Measurements from ENCODE around the gene CSAD.
A peak's percentile ranks its signal among the peaks of the same experiment; 100 is the strongest.

CSAD gene

GRCh38 chr12:53223389-53224060 is 42.8 kb upstream of the CSAD start:
- H3K4me1 ChIP-seq (ENCODE audit: insufficient read depth, low read length): peaks cover 39% of the 10 kb centered on the region
- peak overlapping the region; percentile 54; the same call in 1 of the 2 replicates for H3K9ac ChIP-seq (ENCODE audit: low read depth, low read length)
- H3K9me3 ChIP-seq (ENCODE audit: insufficient read depth, low read depth, low read length): no peaks in the 10 kb centered on the region
- peak overlapping the region; percentile 48 for H3K4me3 ChIP-seq (ENCODE audit: low read length)
- H3K27me3 ChIP-seq (ENCODE audit: insufficient read depth, low read length): peaks cover 28% of the 10 kb centered on the region
- no peak overlapping the region for H3K27ac ChIP-seq (ENCODE audit: low read length)
- H3K36me3 ChIP-seq (ENCODE audit: insufficient read depth, low read depth, low read length): no peaks in the 10 kb centered on the region

GRCh38 chr12:53222806-53223261 is 42.1 kb upstream of the CSAD start:
- H3K4me1 ChIP-seq (ENCODE audit: insufficient read depth, low read length): peaks cover 46% of the 10 kb centered on the region
- H3K36me3 ChIP-seq (ENCODE audit: insufficient read depth, low read depth, low read length): no peaks in the 10 kb centered on the region
- peaks cover 35% of the 10 kb centered on the region for H3K27me3 ChIP-seq (ENCODE audit: insufficient read depth, low read length)
- peak overlapping the region; percentile 2; the same call in 1 of the 2 replicates for H3K9ac ChIP-seq (ENCODE audit: low read depth, low read length)
- H3K9me3 ChIP-seq (ENCODE audit: insufficient read depth, low read depth, low read length): no peaks in the 10 kb centered on the region
- H3K27ac ChIP-seq (ENCODE audit: low read length): no peak overlapping the region
- H3K4me3 ChIP-seq (ENCODE audit: low read length): peak overlapping the region; percentile 84; the same call in 1 of the 2 replicates

- H3K9ac ChIP-seq (ENCODE audit: low read depth, low read length): peak overlapping the region; percentile 54; the same call in 1 of the 2 replicates
- peaks cover 39% of the 10 kb centered on the region for H3K27me3 ChIP-seq (ENCODE audit: insufficient read depth, low read length)
- no peaks in the 10 kb centered on the region for H3K9me3 ChIP-seq (ENCODE audit: insufficient read depth, low read depth, low read length)
- peaks cover 48% of the 10 kb centered on the region for H3K4me1 ChIP-seq (ENCODE audit: insufficient read depth, low read length)
- H3K36me3 ChIP-seq (ENCODE audit: insufficient read depth, low read depth, low read length): no peaks in the 10 kb centered on the region
- no peak overlapping the region for H3K27ac ChIP-seq (ENCODE audit: low read length)
- peak overlapping the region; percentile 84 for H3K4me3 ChIP-seq (ENCODE audit: low read length)
Measured at GRCh38 chr12:53222170-53222721, 41.5 kb upstream of the CSAD start.

GRCh38 chr12:53221203-53222080 is 40.7 kb upstream of the CSAD start:
- peak overlapping the region; percentile 84 for H3K4me3 ChIP-seq (ENCODE audit: low read length)
- no peak overlapping the region for H3K27ac ChIP-seq (ENCODE audit: low read length)
- H3K9me3 ChIP-seq (ENCODE audit: insufficient read depth, low read depth, low read length): no peaks in the 10 kb centered on the region
- no peaks in the 10 kb centered on the region for H3K36me3 ChIP-seq (ENCODE audit: insufficient read depth, low read depth, low read length)
- H3K4me1 ChIP-seq (ENCODE audit: insufficient read depth, low read length): peaks cover 51% of the 10 kb centered on the region
- H3K9ac ChIP-seq (ENCODE audit: low read depth, low read length): peak overlapping the region; percentile 77; the same call in 1 of the 2 replicates
- peaks cover 42% of the 10 kb centered on the region for H3K27me3 ChIP-seq (ENCODE audit: insufficient read depth, low read length)

GRCh38 chr12:53220694-53221202 is 40.0 kb upstream of the CSAD start:
- H3K9ac ChIP-seq (ENCODE audit: low read depth, low read length): peak overlapping the region; percentile 77; the same call in 1 of the 2 replicates
- no peaks in the 10 kb centered on the region for H3K36me3 ChIP-seq (ENCODE audit: insufficient read depth, low read depth, low read length)
- peak overlapping the region; percentile 84 for H3K4me3 ChIP-seq (ENCODE audit: low read length)
- H3K27me3 ChIP-seq (ENCODE audit: insufficient read depth, low read length): peaks cover 42% of the 10 kb centered on the region
- no peak overlapping the region for H3K27ac ChIP-seq (ENCODE audit: low read length)
- peaks cover 57% of the 10 kb centered on the region for H3K4me1 ChIP-seq (ENCODE audit: insufficient read depth, low read length)
- no peaks in the 10 kb centered on the region for H3K9me3 ChIP-seq (ENCODE audit: insufficient read depth, low read depth, low read length)

- Histone ChIP-seq H3K27ac (ENCODE audit: low read length) (no peak overlapping the region), H3K27me3 (ENCODE audit: insufficient read depth, low read length) (peaks cover 42% of the 10 kb centered on the region), H3K9me3 (ENCODE audit: insufficient read depth, low read depth, low read length) (no peaks in the 10 kb centered on the region), H3K4me3 (ENCODE audit: low read length) (peak overlapping the region; percentile 71), H3K9ac (ENCODE audit: low read depth, low read length) (peak overlapping the region; percentile 71; the same call in 1 of the 2 replicates), H3K4me1 (ENCODE audit: insufficient read depth, low read length) (peaks cover 57% of the 10 kb centered on the region), H3K36me3 (ENCODE audit: insufficient read depth, low read depth, low read length) (peaks cover 5% of the 10 kb centered on the region)
Measured at GRCh38 chr12:53219956-53220693, 39.4 kb upstream of the CSAD start.

GRCh38 chr12:53219292-53219955 is 38.7 kb upstream of the CSAD start:
- no peaks in the 10 kb centered on the region for H3K9me3 ChIP-seq (ENCODE audit: insufficient read depth, low read depth, low read length)
- H3K4me3 ChIP-seq (ENCODE audit: low read length): peak overlapping the region; percentile 71
- peaks cover 59% of the 10 kb centered on the region for H3K4me1 ChIP-seq (ENCODE audit: insufficient read depth, low read length)
- H3K36me3 ChIP-seq (ENCODE audit: insufficient read depth, low read depth, low read length): peaks cover 11% of the 10 kb centered on the region
- H3K9ac ChIP-seq (ENCODE audit: low read depth, low read length): peak overlapping the region; percentile 71; the same call in 1 of the 2 replicates
- peaks cover 42% of the 10 kb centered on the region for H3K27me3 ChIP-seq (ENCODE audit: insufficient read depth, low read length)
- no peak overlapping the region for H3K27ac ChIP-seq (ENCODE audit: low read length)

GRCh38 chr12:53218551-53219291 is 38.0 kb upstream of the CSAD start:
- H3K27ac ChIP-seq (ENCODE audit: low read length): no peak overlapping the region
- H3K36me3 ChIP-seq (ENCODE audit: insufficient read depth, low read depth, low read length): peaks cover 18% of the 10 kb centered on the region
- peak overlapping the region; percentile 71 for H3K4me3 ChIP-seq (ENCODE audit: low read length)
- no peaks in the 10 kb centered on the region for H3K9me3 ChIP-seq (ENCODE audit: insufficient read depth, low read depth, low read length)
- peaks cover 59% of the 10 kb centered on the region for H3K4me1 ChIP-seq (ENCODE audit: insufficient read depth, low read length)
- peak overlapping the region; percentile 71; the same call in 1 of the 2 replicates for H3K9ac ChIP-seq (ENCODE audit: low read depth, low read length)
- H3K27me3 ChIP-seq (ENCODE audit: insufficient read depth, low read length): peaks cover 36% of the 10 kb centered on the region

GRCh38 chr12:53217931-53218307 is 37.2 kb upstream of the CSAD start:
- H3K9ac ChIP-seq (ENCODE audit: low read depth, low read length): peak overlapping the region; percentile 61; the same call in 1 of the 2 replicates
- H3K4me3 ChIP-seq (ENCODE audit: low read length): peak overlapping the region; percentile 71
- H3K9me3 ChIP-seq (ENCODE audit: insufficient read depth, low read depth, low read length): no peaks in the 10 kb centered on the region
- H3K27me3 ChIP-seq (ENCODE audit: insufficient read depth, low read length): peaks cover 32% of the 10 kb centered on the region
- peaks cover 56% of the 10 kb centered on the region for H3K4me1 ChIP-seq (ENCODE audit: insufficient read depth, low read length)
- H3K36me3 ChIP-seq (ENCODE audit: insufficient read depth, low read depth, low read length): peaks cover 23% of the 10 kb centered on the region
- H3K27ac ChIP-seq (ENCODE audit: low read length): peak overlapping the region; percentile 73

Measured in iPS-20b (cell line).